Colonic mucosa (tissue), 4 donors: Measurements from ENCODE around the gene KDM4B. TPM values are rescaled to one million over a fixed set of nuclear protein-coding genes. Genes with fewer than 3 reads are reported as not detected.

Experiments
- DNase-seq: peaks from one replicate; pipeline ENCODE4 v3.0.0-alpha.2; 2020
- H3K27ac ChIP-seq: fragments of 200-600 bp; one replicate; pipeline ENCODE4 v1.8.0; 2021
- H3K27me3 ChIP-seq: fragments of 200-600 bp; one replicate; pipeline ENCODE4 v1.8.0; 2021
- H3K36me3 ChIP-seq: fragments of 200-600 bp; one replicate; pipeline ENCODE4 v1.8.0; 2021
- H3K4me1 ChIP-seq: fragments of 200-600 bp; one replicate; pipeline ENCODE4 v1.8.0; 2021; ENCODE audit warnings: mild to moderate bottlenecking
- H3K4me3 ChIP-seq: fragments of 200-600 bp; one replicate; pipeline ENCODE4 v1.8.0; 2021
- H3K9ac ChIP-seq, 2 donors: one replicate each; pipeline ENCODE4 v1.7.0; 2013; ENCODE audit warnings: control low read depth in 2 of 2, low read depth in 2 of 2, low read length in 2 of 2
- H3K9me3 ChIP-seq: fragments of 200-600 bp; one replicate; pipeline ENCODE4 v1.8.0; 2021
- intact Hi-C: fragments of 100-400 bp; cut with DNase I; formaldehyde crosslinking; loops from one replicate; pipeline ENCODE4 v1.14.1; 2022
- total RNA-seq, 2 donors: library from RNA; stranded (reverse); fragmentation: NEBNext Ultra II Directional in 1 of 2; extraction: Animal tissue kit (Norgen Biotek cat#: 25700) in 1 of 2; gene quantifications; one replicate each; pipeline ENCODE4 v1.2.1, GENCODE V29; 2021
- TF ChIP-seq, protein P1 (sequence below): fragments of 200-600 bp; IDR thresholded peaks from one replicate; pipeline ENCODE4 v1.8.0; 2022; ENCODE audit warnings: antibody characterized with exemption, mild to moderate bottlenecking
- donor health status: healthy.
- donor health status: DM: no; HTN: no; CAD: no.
- donor health status: DM: no; HTN: no; CAD: no.

The KDM4B gene
- total RNA-seq, 2 donors from 2014 or later = 35.2 to 52.9 TPM

DNA sequence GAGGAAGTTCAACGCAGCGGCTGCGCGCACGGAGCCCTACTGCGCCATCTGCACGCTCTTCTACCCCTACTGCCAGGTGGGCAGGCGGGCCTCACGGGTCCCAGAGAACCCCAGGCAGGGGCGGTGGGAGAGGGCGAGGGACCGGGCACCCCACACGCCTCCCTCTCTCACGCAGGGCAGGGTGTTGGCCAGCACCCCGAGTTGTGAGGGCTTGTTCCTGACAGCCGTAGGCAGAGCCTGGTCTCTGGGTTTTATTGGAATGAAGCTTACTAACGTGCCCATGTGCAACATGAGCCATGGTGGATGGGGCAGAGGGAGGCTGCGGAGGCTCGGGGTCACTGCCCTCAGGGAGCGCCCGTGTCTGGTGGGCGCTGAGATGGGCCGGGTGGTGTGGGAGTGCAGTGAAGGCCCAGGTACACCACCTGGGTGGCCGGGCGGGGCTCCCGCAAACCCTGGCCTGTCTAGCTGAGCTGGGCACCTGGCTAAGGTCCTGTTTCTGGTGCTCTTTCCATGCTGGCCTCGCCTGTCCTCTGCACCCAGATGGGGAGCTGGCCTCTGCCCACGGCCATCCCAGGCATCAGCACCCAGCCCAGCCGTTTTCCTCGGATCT, 165.2 kb downstream of the KDM4B start:
- Histone ChIP-seq H3K4me3 (no peak overlapping the region), H3K36me3 (no peaks in the 10 kb centered on the region), H3K27me3 (no peaks in the 10 kb centered on the region), H3K4me1 (no peaks in the 10 kb centered on the region), H3K9ac (no peak overlapping the region), H3K27ac (no peak overlapping the region), H3K9me3 (no peaks in the 10 kb centered on the region)
- intact Hi-C loops = no loop called here
- no peak for DNase-seq
- TF ChIP-seq, protein P1, sequence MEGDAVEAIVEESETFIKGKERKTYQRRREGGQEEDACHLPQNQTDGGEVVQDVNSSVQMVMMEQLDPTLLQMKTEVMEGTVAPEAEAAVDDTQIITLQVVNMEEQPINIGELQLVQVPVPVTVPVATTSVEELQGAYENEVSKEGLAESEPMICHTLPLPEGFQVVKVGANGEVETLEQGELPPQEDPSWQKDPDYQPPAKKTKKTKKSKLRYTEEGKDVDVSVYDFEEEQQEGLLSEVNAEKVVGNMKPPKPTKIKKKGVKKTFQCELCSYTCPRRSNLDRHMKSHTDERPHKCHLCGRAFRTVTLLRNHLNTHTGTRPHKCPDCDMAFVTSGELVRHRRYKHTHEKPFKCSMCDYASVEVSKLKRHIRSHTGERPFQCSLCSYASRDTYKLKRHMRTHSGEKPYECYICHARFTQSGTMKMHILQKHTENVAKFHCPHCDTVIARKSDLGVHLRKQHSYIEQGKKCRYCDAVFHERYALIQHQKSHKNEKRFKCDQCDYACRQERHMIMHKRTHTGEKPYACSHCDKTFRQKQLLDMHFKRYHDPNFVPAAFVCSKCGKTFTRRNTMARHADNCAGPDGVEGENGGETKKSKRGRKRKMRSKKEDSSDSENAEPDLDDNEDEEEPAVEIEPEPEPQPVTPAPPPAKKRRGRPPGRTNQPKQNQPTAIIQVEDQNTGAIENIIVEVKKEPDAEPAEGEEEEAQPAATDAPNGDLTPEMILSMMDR = no peak

DNA sequence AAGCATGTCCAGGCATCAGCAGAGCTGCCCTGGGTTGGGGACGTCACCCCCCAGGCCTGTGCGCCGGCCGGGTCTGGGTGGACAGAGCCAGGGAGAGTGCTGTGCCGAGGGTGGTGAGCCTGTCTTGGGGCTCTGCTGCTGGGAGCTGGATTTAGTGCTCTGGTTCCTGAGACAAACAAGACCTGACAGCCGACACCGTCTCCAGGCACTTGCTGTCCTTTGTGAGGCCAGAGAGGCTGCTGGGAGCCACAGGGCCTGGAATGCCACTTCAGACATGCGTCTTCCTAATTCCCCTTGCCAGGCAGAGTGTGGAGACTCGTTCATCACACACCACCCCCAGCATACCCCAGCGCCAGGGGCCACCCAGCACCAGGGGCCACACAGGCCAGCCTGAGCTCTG, 165.8 kb downstream of the KDM4B start:
- intact Hi-C loops = no loop called here
- no peak overlapping the region for H3K27ac ChIP-seq
- no peak for DNase-seq
- H3K36me3 ChIP-seq = no peaks in the 10 kb centered on the region
- no peak overlapping the region for H3K4me3 ChIP-seq
- no peaks in the 10 kb centered on the region for H3K27me3 ChIP-seq
- H3K9me3 ChIP-seq = no peaks in the 10 kb centered on the region
- TF ChIP-seq, protein P1 = no peak
- no peak overlapping the region for H3K9ac ChIP-seq
- H3K4me1 ChIP-seq = no peaks in the 10 kb centered on the region

DNA sequence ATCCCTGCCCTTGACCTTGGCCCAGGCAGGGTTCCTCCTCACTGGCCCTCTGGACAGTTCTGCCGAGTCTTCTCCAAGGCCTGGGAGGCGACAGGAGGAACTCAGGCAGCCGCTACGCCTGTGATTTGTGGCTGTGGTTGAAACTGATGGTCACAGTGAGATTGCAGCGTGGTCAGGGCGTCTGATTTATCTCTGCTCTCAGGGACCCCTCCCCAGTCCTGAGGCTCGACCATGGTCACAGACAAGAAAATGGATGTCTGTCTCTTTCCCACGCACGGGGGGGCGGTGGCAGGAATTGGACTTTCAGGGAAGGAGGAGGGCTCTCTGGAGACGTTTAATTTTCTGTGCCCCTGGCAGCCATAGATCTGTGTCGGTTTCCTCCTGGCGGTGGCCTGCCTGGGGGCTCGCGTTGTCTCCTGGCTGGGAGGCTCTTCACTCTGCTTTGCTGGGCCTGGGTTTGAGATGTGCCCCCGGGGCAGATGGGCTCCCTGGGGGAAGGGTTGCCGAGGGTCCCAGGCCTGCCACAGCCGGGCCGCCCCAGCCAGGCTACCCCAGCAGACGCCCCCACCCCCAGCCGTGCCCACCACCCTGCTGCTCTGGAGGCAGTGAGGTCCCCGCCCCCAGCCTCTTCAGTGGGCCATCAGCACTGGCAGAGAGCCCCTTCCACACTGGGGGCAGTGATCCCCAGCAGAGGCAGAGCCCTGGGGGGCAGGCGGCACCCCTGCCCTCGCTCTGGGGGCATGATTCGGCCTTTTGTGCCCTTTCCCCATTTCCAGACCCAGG, 167.4 kb downstream of the KDM4B start:
- H3K36me3 ChIP-seq = no peaks in the 10 kb centered on the region
- no peak overlapping the region for H3K27ac ChIP-seq
- intact Hi-C loops = no loop called here
- H3K4me1 ChIP-seq = no peaks in the 10 kb centered on the region
- no peak for DNase-seq
- no peak overlapping the region for H3K9ac ChIP-seq
- no peak overlapping the region for H3K4me3 ChIP-seq
- H3K9me3 ChIP-seq = no peaks in the 10 kb centered on the region
- TF ChIP-seq, protein P1 = no peak
- no peaks in the 10 kb centered on the region for H3K27me3 ChIP-seq

DNA sequence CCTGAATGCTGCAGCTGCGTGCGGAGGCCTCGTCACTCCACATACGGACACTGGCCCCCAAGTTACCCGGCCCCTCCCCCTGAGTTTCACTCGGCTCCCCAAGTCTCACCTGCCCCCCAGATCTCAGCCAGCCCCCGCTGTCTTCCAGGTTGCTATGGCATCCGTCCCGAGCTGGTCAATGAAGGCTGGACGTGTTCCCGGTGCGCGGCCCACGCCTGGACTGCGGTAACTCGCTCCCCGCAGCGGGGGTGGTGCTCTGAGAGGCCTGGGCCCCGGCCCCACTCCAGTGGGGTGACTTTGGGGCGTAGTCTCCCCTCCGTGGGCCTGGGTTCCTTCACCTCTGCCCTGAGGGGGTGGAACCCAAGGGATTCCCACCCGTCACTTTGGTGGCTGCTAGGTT, 168.2 kb downstream of the KDM4B start:
- Histone ChIP-seq H3K27me3 (no peaks in the 10 kb centered on the region), H3K27ac (no peak overlapping the region), H3K9me3 (no peaks in the 10 kb centered on the region), H3K9ac (no peak overlapping the region), H3K4me3 (no peak overlapping the region), H3K36me3 (no peaks in the 10 kb centered on the region), H3K4me1 (no peaks in the 10 kb centered on the region)
- no peak for DNase-seq
- intact Hi-C loops = no loop called here
- TF ChIP-seq, protein P1 = no peak

DNA sequence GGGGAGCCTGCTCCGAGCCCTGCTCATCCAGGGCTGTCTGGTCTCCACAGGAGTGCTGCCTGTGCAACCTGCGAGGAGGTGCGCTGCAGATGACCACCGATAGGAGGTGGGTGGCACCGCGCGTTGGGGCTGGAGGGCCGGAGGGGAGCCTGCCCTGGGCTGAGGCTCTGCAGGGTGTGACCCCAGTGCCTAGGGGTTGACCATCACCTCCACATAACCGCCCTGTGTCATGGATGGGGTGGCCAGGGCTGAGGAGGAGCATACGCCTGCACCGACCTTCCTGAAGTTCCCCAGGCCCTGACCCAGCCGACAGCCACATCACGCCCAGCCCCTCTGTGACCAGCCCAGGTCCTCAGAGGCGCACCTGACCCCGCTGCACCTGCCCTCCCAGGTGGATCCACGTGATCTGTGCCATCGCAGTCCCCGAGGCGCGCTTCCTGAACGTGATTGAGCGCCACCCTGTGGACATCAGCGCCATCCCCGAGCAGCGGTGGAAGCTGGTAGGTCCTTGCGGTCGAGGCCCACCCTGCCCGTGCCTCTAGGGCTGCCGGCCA, 168.7 kb downstream of the KDM4B start:
- Histone ChIP-seq H3K9ac (no peak overlapping the region), H3K4me3 (no peak overlapping the region), H3K4me1 (no peaks in the 10 kb centered on the region), H3K9me3 (no peaks in the 10 kb centered on the region), H3K27ac (no peak overlapping the region), H3K36me3 (no peaks in the 10 kb centered on the region), H3K27me3 (no peaks in the 10 kb centered on the region)
- intact Hi-C loops = no loop called here
- TF ChIP-seq, protein P1 = no peak
- DNase-seq = no peak
